HFF-Myc (cell line): ENCODE results near the gene MEOX2.

Experiments used
- DNase-seq: peaks from one replicate; pipeline ENCODE4 v3.0.0-alpha.2; 2011; ENCODE audit warnings: low read depth; ENCODE audit errors: extremely low read depth
- H3K4me3 ChIP-seq: replicated peaks from 2 replicates; pipeline ENCODE4 v1.5.1; 2011; ENCODE audit warnings: low read depth, mild to moderate bottlenecking, control low read depth, low read length
- CTCF ChIP-seq: IDR thresholded peaks from 2 replicates; pipeline ENCODE4 v1.5.1; 2012; ENCODE audit warnings: mild to moderate bottlenecking, low read depth, low read length, control low read depth; ENCODE audit errors: missing control alignments

MEOX2 gene

GRCh38 chr7:15594461-15594860 is 92.0 kb downstream of the MEOX2 start:
- H3K4me3 ChIP-seq = no peak overlapping the region
- no peak for TF ChIP-seq CTCF
- DNase-seq = no peak

- DNase-seq = no peak
- no peak overlapping the region for H3K4me3 ChIP-seq
- no peak for TF ChIP-seq CTCF
Observed at GRCh38 chr7:15593382-15593781, 93.1 kb downstream of the MEOX2 start.

GRCh38 chr7:15586266-15586665 is 100.2 kb downstream of the MEOX2 start:
- H3K4me3 ChIP-seq = no peak overlapping the region
- no peak for DNase-seq
- TF ChIP-seq CTCF = no peak

- no peak for TF ChIP-seq CTCF
- DNase-seq = no peak
- no peak overlapping the region for H3K4me3 ChIP-seq
Observed at GRCh38 chr7:15584575-15584974, 101.9 kb downstream of the MEOX2 start.

GRCh38 chr7:15582773-15583172 is 103.7 kb downstream of the MEOX2 start:
- no peak overlapping the region for H3K4me3 ChIP-seq
- no peak for TF ChIP-seq CTCF
- no peak for DNase-seq

- H3K4me3 ChIP-seq = no peak overlapping the region
- no peak for DNase-seq
- TF ChIP-seq CTCF = no peak
Observed at GRCh38 chr7:15581352-15581951, 105.0 kb downstream of the MEOX2 start.
